Left lung (tissue), 10 donors: ENCODE measurements around the gene ARX. TPM values are rescaled to one million over a fixed set of nuclear protein-coding genes. Genes with fewer than 3 reads are reported as not detected.
A peak's percentile ranks its signal among the peaks of the same experiment; 100 is the strongest.

ENCODE experiments used
- ATAC-seq: fragments of 200-7000 bp; cut with Tn5 transposase; one replicate; pipeline ENCODE4 v1.9.1; 2020; ENCODE audit warnings: moderate library complexity
- DNase-seq, 4 donors: peaks; one replicate each; pipeline ENCODE4 v3.0.0-alpha.2; 2013 to 2020
- H3K27ac ChIP-seq, 2 donors: fragments of 200-600 bp; sonication (generic) in 1 of 2; one replicate each; pipeline versions ENCODE4 v1.5.0 to v1.8.0; 2020 to 2021
- H3K27me3 ChIP-seq, 2 donors: fragments of 200-600 bp; sonication (generic) in 1 of 2; one replicate each; pipeline versions ENCODE4 v1.5.0 to v1.8.0; 2020 to 2021
- H3K36me3 ChIP-seq, 2 donors: fragments of 200-600 bp; sonication (generic) in 1 of 2; one replicate each; pipeline versions ENCODE4 v1.5.0 to v1.8.0; 2020 to 2021
- H3K4me1 ChIP-seq, 2 donors: fragments of 200-600 bp; one replicate each; pipeline ENCODE4 v1.8.0; 2021
- H3K4me3 ChIP-seq, 2 donors: fragments of 200-600 bp; sonication (generic) in 1 of 2; one replicate each; pipeline versions ENCODE4 v1.5.0 to v1.8.0; 2020 to 2021; ENCODE audit warnings: mild to moderate bottlenecking in 1 of 2
- H3K9me3 ChIP-seq, 2 donors: fragments of 200-600 bp; sonication (generic) in 1 of 2; one replicate each; pipeline versions ENCODE4 v1.5.0 to v1.8.0; 2020 to 2021
- CTCF ChIP-seq, 2 donors: fragments of 200-600 bp; sonication (generic) in 1 of 2; IDR thresholded peaks; one replicate each; pipeline versions ENCODE4 v1.5.0 to v1.8.0; 2021; ENCODE audit warnings: antibody characterized with exemption in 2 of 2
- intact Hi-C, 2 donors: fragments of 100-400 bp; cut with DNase I; formaldehyde crosslinking; loops; one replicate each; pipeline versions ENCODE4 v1.11.2 to v1.14.2; 2022
- polyA plus RNA-seq, 6 donors: library from polyadenylated mRNA; unstranded; fragments of 120-200 nt; gene quantifications; one replicate each; pipeline ENCODE4 v1.2.1, GENCODE V29; 2013; ENCODE audit not compliant: insufficient read length in 6 of 6
- total RNA-seq, 2 donors: library from RNA; stranded (reverse); fragmentation: NEBNext Ultra II Directional; extraction: Animal tissue kit (Norgen Biotek cat#: 25700); gene quantifications; one replicate each; pipeline ENCODE4 v1.2.1, GENCODE V29; 2021
- donor health status: DM: no; HTN: yes; CAD: no.
- donor health status: DM: no; HTN: no; CAD: no.

Gene ARX
- total and polyA plus RNA-seq, 8 donors = 0.07 to 0.41 (median 0.13) TPM; not detected in 1

GRCh38 chrX:25022499-25023325 is 6.9 kb upstream of the ARX start:
- Histone ChIP-seq H3K27ac (no peak overlapping the region), H3K36me3 (no peaks in the 10 kb centered on the region), H3K9me3 (no peaks in the 10 kb centered on the region), H3K4me1 (no peaks in the 10 kb centered on the region), H3K4me3 (no peak overlapping the region), H3K27me3 (peaks cover 64 to 94% of the 10 kb centered on the region in 2 donors)
- ATAC-seq (no peak), DNase-seq (no peak)
- intact Hi-C loops = no loop called here
- TF ChIP-seq CTCF (IDR thresholded peaks at IDR 0.05) = no peak

- TF ChIP-seq CTCF (IDR thresholded peaks at IDR 0.05) = peak; percentile 32 to 47
- intact Hi-C loops = no loop called here
- Histone ChIP-seq H3K9me3 (no peaks in the 10 kb centered on the region), H3K4me3 (no peak overlapping the region), H3K36me3 (no peaks in the 10 kb centered on the region), H3K27ac (no peak overlapping the region), H3K27me3 (peaks cover 80 to 100% of the 10 kb centered on the region in 2 donors), H3K4me1 (no peaks in the 10 kb centered on the region)
- ATAC-seq = peak; percentile 66
- DNase-seq = no peak
Observed at GRCh38 chrX:25020905-25021449, 5.2 kb upstream of the ARX start.

- Histone ChIP-seq H3K27ac (no peak overlapping the region), H3K27me3 (peaks cover 86 to 100% of the 10 kb centered on the region in 2 donors), H3K9me3 (no peaks in the 10 kb centered on the region), H3K4me3 (no peak overlapping the region), H3K4me1 (peaks cover 2 to 4% of the 10 kb centered on the region in 2 donors), H3K36me3 (no peaks in the 10 kb centered on the region)
- intact Hi-C loops = no loop called here
- DNase-seq = no peak
- ATAC-seq = no peak
- TF ChIP-seq CTCF (IDR thresholded peaks at IDR 0.05) = no peak
Observed at GRCh38 chrX:25020391-25020904, 4.7 kb upstream of the ARX start.

- DNase-seq (no peak), ATAC-seq (no peak)
- Histone ChIP-seq H3K4me3 (no peak overlapping the region), H3K27ac (no peak overlapping the region), H3K9me3 (no peaks in the 10 kb centered on the region), H3K4me1 (peaks cover 2 to 7% of the 10 kb centered on the region in 2 donors), H3K36me3 (no peaks in the 10 kb centered on the region), H3K27me3 (peaks cover 92 to 100% of the 10 kb centered on the region in 2 donors)
- intact Hi-C loops = no loop called here
- no peak for TF ChIP-seq CTCF (IDR thresholded peaks at IDR 0.05)
Observed at GRCh38 chrX:25019707-25020390, 4.1 kb upstream of the ARX start.

- DNase-seq (no peak), ATAC-seq (no peak)
- no peaks in the 10 kb centered on the region for H3K36me3 ChIP-seq
- peaks cover 2 to 7% of the 10 kb centered on the region in 2 donors for H3K4me1 ChIP-seq
- H3K4me3 ChIP-seq = no peak overlapping the region
- H3K27me3 ChIP-seq = peaks cover 99 to 100% of the 10 kb centered on the region in 2 donors
- no peaks in the 10 kb centered on the region for H3K9me3 ChIP-seq
- intact Hi-C loops = no loop called here
- H3K27ac ChIP-seq = no peak overlapping the region
- TF ChIP-seq CTCF (IDR thresholded peaks at IDR 0.05) = no peak
Observed at GRCh38 chrX:25018682-25019081, 2.9 kb upstream of the ARX start.
